GM19467 (cell line): ENCODE data around the gene GPRC5A.
A peak's percentile ranks its signal among the peaks of the same experiment; 100 is the strongest.

Source experiments
- ATAC-seq: cut with Tn5 transposase; IDR thresholded peaks from one replicate; pipeline ENCODE4 v1.9.1; 2021; ENCODE audit warnings: mild to moderate bottlenecking, moderate library complexity; ENCODE audit not compliant: unreplicated experiment

Gene GPRC5A

GRCh38 chr12:12909228-12909994 is 18.0 kb downstream of the GPRC5A start:
- no peak for ATAC-seq

- no peak for ATAC-seq
Observed at GRCh38 chr12:12909995-12910420, 18.6 kb downstream of the GPRC5A start.

DNA sequence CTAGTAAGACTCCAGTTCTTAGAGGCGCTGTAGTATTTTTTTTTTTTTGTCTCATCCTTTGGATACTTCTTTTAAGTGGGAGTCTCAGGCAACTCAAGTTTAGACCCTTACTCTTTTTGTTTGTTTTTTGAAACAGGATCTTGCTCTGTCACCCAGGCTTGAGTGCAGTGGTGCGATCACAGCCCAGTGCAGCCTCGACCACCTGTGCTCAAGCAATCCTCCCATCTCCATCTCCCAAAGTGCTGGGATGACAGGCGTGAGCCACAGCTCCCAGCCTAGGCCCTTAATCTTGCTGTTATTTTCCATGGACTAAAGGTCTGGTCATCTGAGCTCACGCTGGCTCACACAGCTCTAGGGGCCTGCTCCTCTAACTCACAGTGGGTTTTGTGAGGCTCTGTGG is 21.3 kb downstream of the GPRC5A start:
- no peak for ATAC-seq

DNA sequence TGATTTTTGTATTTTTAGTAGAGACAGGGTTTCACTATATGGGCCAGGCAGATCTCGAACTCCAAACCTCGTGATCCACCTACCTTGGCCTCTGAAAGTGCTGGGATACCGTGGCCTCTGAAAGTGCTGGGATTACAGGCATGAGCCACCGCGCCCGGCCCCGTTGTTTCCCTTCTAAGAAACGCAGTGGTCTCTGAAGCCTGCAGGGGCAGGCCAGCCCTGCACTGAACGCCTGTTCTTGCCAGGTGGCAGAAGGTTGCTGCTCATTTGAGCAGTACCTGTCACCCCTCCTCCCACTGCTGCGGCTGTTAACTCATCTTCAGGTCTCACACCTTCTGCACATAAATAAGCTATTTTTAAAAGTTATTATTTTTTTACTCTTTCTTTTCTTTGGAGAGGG is 24.3 kb downstream of the GPRC5A start:
- ATAC-seq, result no peak

- peak; percentile 95 for ATAC-seq
Observed at GRCh38 chr12:12916135-12916944, 25.0 kb downstream of the GPRC5A start.

DNA sequence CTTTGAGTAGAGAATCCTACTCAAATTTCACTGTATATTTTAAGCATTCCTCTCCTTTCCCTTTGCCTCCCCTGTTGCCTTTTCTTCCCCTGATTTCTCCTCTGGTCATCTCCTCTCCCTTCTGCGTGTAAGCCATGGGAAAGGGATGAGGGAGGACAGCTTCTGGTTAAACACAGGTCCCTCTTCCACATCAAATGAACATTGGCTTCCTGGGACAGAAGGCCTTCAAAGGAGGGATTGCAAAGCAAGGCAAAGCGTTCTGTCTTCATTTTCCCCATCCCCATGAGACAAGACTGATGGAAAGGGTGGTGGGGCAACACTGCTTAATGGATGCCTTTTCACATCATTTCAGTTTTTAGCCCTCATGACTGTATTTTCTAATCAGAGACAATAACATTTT is 26.2 kb downstream of the GPRC5A start:
- no peak for ATAC-seq

DNA sequence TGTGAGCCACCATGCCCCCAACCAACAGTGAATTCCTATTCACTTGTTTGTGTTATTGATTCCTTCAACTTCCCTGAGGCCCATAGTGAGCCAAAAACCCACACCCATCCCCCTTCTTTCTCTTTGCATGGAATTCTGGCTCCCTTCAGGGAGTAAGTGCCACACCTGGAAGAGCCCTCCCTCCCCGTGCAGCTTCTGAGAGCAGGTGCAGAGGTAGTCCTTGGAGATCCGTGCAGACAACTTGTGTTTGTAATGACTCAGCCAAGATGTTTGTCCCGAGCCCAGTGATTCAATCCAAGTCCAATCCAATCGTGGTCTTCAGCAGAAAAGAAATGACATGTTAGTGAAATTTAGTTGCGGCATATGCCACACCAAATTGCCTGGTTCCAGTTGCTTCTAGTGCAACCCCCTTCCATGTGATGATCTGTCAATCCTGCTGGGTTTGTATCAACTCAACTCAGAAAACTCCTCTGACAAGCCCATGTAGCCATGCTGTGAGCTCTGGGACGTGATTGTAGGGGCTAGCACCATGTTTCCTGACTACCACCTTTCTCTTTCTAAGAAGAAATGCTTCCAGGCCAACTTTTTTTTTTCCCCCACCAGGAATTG is 27.5 kb downstream of the GPRC5A start:
- ATAC-seq, result no peak

DNA sequence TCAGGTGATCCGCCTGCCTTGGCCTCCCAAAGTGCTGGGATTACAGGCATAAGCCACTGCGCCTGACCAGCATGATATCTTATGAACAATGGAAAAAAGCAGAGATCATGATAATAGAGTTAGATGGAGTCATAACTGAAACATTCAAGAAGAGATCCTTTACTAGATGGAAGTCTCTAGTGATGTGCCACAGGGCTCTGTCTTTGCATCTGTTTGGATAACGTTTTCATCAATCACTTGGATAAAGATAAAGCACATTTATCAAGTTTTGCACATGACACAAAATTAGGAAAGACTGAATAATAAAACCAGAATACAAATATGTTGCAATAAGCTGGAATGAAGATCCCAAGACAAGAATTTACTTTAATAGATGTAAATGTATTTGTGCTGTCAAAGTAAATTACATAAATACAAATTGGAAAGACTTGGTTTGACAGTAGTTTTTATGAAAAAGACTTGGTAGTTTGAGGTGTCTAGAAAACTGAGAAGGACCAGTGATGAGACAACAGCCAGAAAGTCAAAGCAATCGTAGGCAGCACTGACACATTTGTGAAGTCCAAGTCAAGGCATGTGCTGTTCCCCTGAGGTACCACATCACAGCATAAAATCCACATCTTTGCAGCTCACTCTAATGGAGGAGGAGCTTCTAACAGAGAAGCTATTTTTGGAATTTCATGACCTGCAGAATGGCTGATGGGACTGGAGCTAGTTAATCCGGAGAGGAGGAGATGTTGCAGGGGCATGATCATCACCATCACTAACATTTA is 28.5 kb downstream of the GPRC5A start:
- ATAC-seq, result no peak

DNA sequence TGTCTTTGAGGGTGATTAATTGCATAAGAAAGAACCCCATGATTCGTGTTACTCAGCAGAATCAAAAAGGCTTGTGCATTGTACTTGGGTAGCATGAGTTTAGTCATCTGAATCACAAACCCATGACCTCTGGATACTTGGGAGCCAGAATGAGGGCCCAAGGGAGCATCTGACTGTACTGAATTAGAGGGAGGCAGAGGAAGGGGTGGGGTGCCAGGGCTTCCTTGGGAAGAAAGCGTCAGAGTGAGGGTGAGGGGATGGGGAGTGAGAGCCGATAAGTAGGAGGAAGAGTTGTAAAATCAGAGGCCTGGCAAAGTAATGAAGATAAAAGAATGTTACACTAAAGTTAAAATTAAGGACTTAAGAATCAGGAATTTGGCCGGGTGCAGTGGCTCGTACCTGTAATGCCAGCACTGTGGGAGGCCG is 30.8 kb downstream of the GPRC5A start:
- ATAC-seq, result no peak

DNA sequence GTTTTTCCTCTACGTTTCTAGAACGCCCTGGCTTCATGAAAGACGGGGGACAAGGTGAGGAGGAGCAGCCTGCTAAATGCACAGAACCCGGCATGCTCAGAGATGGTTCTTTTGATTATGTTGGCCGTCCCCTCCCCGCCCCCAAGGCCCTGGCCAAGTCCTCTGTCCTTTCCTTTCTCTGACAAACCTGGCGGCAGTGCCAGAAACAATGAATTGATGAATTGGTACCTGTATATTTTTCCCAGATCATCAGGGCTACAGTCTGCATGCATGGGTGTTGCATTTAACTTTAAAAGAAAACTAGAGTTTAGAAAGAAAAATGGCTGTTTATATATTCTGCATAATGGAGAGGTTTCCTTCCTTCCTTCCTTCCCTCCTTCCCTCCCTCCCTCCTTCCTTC is 31.6 kb downstream of the GPRC5A start:
- no peak for ATAC-seq

- ATAC-seq, result no peak
Observed at GRCh38 chr12:12924169-12924568, 32.8 kb downstream of the GPRC5A start.

DNA sequence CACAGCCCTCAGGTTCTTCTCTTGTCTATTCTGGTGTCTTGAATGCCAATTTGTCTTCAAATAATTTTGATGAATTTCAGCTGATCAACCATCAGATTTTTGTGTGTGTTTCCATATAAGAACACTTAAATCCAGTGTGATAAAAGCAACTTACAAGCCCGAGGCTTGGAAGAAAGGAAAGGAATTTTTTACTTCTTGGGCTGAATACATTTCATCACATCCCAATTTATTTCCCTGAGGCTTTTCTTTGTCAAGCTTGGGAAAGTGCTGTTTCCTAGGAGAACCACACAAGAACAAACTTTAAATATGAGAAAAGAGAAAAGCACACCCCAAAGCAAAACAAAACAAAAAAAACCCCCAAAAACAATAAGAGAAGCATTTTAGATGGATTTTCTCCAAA is 34.0 kb downstream of the GPRC5A start:
- ATAC-seq, result no peak

GRCh38 chr12:12926571-12927071 is 35.3 kb downstream of the GPRC5A start:
- no peak for ATAC-seq

GRCh38 chr12:12927211-12928079 is 36.1 kb downstream of the GPRC5A start:
- no peak for ATAC-seq

DNA sequence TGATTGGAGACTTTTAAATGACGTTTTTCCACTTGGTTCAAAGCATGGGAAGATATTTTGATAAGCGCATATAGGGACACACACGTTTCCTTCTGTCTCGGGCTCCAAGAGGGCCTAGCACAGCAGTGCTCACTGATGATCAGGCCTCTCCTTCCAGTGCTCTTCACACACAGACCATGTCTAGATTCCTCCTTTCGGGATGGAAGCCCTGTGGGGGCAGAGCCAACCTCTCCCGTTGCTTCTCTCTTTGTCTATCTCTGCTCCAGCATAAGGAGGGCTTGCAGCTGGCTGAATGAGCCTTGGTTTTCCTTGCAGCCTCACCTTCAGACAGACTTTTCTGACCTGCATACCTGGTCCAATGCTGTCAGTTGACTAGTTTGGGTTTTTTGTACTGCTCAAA is 38.3 kb downstream of the GPRC5A start:
- no peak for ATAC-seq

- no peak for ATAC-seq
Observed at GRCh38 chr12:12930633-12931219, 39.4 kb downstream of the GPRC5A start.

- ATAC-seq, result no peak
Observed at GRCh38 chr12:12933742-12934141, 42.4 kb downstream of the GPRC5A start.

DNA sequence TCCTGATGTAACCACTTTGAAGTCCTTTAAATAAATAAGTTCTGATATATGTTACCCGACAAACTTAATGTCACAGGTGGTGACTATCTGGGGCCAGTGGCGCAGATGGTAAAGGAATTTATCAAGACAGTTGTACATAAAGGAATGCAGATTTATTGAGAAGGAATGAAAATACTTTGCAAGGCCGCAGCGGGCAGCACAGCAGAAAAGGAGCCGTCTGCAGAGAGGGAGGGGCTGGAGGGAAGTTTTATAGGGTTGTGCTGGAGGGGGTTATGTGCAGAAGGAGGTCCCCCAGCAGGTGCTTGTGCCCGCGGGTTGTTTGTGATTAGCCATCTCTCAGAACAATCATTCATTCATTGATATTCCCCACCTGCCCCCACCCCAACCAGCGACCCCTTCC is 43.2 kb downstream of the GPRC5A start:
- ATAC-seq, result no peak

GRCh38 chr12:12936983-12937491 is 45.7 kb downstream of the GPRC5A start:
- ATAC-seq, result no peak
